Fibroblast of skin of scalp (primary cell): ENCODE data around the gene AP2B1.
"Not testable (repeated sequence)": the region's sequence is repeated elsewhere in the genome, so short reads cannot be mapped to it uniquely, and the experiment has no call there.

ENCODE experiments used
- DNase-seq: peaks from one replicate; pipeline ENCODE4 v3.0.0-alpha.2; 2013

Gene AP2B1

DNA sequence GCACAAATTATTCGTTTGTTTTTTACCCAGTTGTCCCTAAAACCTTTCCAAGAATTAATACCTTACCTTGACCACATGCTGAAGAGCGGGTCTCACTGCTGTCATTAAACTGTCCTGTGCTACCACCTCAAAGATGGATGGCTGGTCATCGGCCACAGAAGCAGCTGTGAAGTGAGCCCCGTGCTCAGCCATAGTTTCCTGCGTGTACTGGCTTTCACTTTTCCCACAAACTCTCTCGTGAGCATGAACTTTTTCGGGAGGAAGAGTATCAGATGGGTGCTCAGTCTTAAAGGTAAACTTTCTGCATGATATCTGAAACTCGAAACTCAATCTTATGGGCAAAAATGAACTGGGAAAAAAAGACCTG, 9.3 kb upstream of the AP2B1 start:
- DNase-seq = no peak

GRCh38 chr17:35578197-35578928, 8.8 kb upstream of the AP2B1 start, which contains the start of gene PEX12:
Gene PEX12 (minus strand): TSS chr17:35578571. CDS start chr17:35578021, 550 bp downstream.
- DNase-seq = peak; percentile 91

GRCh38 chr17:35578929-35579432, 8.1 kb upstream of the AP2B1 start:
- no peak for DNase-seq

GRCh38 chr17:35584061-35584460, 3.1 kb upstream of the AP2B1 start:
- no peak for DNase-seq

DNA sequence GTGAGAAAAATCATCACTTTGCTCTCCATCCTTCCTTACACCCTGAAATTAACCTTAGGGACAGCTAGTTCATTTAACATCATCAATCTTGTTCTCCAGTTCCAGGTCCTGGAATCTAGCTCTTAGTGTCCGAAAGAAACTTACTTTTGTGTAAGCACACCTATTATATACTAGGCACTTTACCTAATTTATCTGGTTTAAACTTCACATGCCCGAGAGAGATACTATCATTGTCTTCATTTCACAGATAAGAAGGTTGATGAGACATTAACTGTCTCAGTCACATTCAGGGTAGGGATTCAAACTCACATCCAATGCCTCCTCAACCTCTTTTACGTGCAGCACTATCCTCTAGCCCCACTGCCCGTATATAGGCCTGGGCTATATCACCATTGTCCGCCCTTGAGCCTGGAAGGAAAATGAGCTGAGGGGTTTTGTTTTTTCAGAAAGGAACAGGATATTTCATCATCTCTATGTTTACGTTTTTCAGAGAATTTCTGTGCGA, 501 bp upstream of the AP2B1 start:
- DNase-seq = no peak

- peak; percentile 48 for DNase-seq
These were observed 1.2 kb downstream of the AP2B1 start for GRCh38 chr17:35588196-35588920.

DNA sequence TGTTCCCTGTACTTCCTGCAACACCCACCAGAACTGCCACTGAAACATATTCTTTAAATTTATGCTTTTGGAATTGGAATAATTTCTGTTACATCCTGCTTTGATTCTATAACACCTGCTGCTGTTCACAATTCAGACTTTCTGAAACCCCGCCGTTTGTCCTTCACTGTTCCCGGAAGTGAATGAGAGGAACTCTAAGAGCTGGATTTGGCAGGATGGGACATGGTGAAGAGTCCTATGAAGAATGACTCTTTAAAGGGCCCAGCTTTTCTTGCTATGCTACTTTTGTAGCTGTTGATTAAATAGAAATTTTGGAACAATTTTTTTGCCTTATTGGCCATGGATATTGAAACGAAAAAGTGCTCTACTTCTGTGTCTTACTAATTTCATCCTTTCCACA, 8.9 kb downstream of the AP2B1 start:
- DNase-seq = no peak

DNA sequence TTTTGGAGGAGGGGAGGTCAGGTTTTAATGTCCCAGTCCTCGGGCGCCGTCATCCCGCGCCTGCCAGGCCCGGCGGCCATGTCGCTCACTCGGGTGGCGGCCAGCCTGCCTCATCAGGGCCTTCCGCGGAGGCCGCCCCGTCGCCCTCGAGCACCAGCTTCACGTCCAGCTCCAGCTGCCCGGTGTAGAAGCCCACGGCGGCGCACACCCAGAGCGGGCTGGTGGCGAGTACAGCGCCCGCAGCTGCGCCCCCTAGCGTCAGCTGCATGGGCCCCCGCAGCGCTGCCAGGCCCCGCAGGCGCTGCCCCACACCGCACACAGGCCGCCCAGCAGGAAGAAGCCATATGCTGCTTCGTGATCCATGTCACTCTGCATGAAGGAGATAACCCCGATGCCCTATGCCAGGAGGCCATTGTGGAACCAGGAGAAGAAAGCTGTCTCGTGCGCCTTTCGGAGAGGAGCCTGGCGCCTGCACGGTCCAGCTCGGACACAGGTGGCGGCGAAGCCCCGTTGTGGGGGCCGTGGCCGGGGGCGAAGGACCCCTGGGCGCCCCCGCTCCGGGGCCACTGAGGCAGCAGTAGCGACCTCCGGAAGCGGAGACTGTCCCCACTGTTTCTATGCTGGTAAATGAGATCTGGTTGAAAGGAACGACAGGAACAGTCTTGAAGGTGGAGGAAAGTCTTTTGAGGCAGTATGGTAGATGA, 9.6 kb downstream of the AP2B1 start:
- DNase-seq = no peak

- DNase-seq = no peak
These were observed 10.5 kb downstream of the AP2B1 start for GRCh38 chr17:35597604-35598003.

DNA sequence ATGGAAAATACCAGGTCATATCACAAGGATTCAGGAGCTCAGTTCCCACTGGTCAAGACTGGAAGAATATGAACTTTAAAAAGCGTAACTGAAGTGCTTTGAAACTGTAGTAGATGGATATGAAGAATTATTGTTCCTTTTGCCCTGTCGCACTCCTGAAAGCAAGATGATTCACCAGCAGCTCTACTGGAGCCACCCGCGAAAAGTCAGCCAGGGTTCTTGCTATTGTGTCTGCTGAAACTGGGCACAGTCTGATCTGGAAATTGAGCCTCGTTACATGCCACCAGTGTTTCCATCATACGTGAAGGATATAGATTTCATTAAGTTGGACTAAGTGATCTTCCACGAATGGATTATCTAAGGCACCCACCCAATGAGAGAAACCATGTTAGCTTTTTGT, 16.6 kb downstream of the AP2B1 start:
- no peak for DNase-seq

- no peak for DNase-seq
These were observed 18.6 kb downstream of the AP2B1 start for GRCh38 chr17:35605678-35606077.

- no peak for DNase-seq
These were observed 20.2 kb downstream of the AP2B1 start for GRCh38 chr17:35607239-35607847.

- DNase-seq = no peak
These were observed 22.7 kb downstream of the AP2B1 start for GRCh38 chr17:35609831-35610230.

- not testable (repeated sequence) for DNase-seq
These were observed 23.6 kb downstream of the AP2B1 start for GRCh38 chr17:35610746-35611145.

DNA sequence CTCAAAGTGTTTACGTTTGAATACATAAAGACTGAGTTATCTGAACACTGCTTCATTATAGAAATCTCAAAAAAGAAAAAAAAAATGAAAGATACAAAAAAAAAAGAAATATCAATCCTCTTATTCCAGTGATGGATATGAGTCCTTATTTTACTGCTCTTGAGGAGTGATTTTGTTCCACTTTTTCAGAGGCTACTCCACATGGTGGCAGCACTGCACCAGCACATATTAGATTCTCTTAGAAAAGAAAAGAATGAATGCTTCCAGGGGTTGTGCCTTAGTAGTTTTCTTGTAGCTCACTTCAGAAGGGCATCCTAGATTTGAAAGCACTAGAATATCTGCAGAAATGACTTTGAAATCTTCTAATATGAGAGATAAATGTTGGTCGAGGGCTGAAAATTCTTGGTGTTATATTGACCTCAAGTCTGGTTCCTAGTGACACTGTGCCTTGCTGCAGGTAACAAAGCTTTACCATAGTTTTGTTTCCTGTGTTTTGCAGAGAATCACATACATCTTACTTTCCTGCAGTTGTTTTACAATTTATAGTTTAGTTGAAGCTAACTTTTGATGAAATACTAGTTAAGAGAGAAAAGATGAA, 25.9 kb downstream of the AP2B1 start:
- peak; percentile 60 for DNase-seq

- peak; percentile 78 for DNase-seq
These were observed 27.7 kb downstream of the AP2B1 start for GRCh38 chr17:35614810-35615209.

GRCh38 chr17:35616536-35616935, 29.4 kb downstream of the AP2B1 start:
- DNase-seq = no peak

GRCh38 chr17:35617505-35617904, 30.4 kb downstream of the AP2B1 start:
- no peak for DNase-seq

- DNase-seq = no peak
These were observed 31.5 kb downstream of the AP2B1 start for GRCh38 chr17:35618628-35619027.

DNA sequence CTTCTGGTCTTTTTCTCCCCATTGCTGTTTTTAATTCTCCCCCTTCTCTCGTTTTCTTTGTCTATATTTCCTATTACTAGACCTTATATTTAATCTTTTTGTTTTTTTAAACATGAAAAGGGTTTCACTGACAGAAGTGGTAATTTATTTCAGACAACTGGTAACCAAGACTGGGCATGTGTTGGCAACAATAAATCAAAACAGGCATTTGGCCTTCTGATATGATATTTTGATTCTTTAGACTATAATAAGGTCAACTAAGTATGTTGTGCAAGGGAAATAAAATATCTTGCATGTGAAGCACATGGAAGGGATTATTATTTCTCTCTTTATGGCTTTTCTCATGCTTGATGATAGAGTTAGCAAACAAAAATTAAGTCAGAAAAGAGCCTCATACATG, 34.6 kb downstream of the AP2B1 start:
- no peak for DNase-seq

DNA sequence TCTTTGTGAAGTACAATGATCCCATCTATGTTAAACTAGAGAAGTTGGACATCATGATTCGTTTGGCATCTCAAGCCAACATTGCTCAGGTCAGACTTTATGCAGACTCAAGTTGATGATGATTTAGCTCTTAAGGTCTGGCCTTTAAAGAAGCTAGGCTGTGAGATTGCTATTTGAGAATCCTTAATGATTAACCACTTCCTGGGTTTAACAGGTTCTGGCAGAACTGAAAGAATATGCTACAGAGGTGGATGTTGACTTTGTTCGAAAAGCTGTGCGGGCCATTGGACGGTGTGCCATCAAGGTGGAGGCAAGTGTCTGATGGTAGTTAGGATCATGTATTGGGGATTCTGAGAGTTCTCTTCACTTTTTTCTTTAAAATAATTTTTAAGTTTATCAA, 40.3 kb downstream of the AP2B1 start:
- DNase-seq = no peak

GRCh38 chr17:35630530-35631148, 43.5 kb downstream of the AP2B1 start:
- DNase-seq = peak; percentile 54
